B cell (primary cell): ENCODE results near the gene CHD6. TPM values are rescaled to one million over a fixed set of nuclear protein-coding genes. Genes with fewer than 3 reads are reported as not detected.

Experiments used
- ATAC-seq: fragments of 200-7000 bp; cut with Tn5 transposase; one replicate; pipeline ENCODE4 v1.10.0; 2021; ENCODE audit warnings: low read depth, mild to moderate bottlenecking, moderate number of reproducible peaks, moderate library complexity
- CTCF ChIA-PET: fragments of 350-600 bp; sonication (Branson Sonifier 250); formaldehyde crosslinking; loops from one replicate; lab custom pipeline; 2021; ENCODE audit warnings: antibody characterized with exemption, inconsistent platforms; lab: Charles Lee
- POLR2A ChIA-PET: fragments of 350-600 bp; sonication (Branson Sonifier 250); formaldehyde crosslinking; loops from one replicate; lab custom pipeline; 2021; ENCODE audit warnings: antibody characterized with exemption; lab: Charles Lee
- DNase-seq: peaks from one replicate; pipeline ENCODE4 v3.0.0; 2013
- H2AFZ ChIP-seq: 2 replicates; pipeline ENCODE4 v1.6.1; 2012; ENCODE audit warnings: mild to moderate bottlenecking, low read depth, low read length; ENCODE audit not compliant: insufficient read depth, poor library complexity, severe bottlenecking
- H3K27ac ChIP-seq, 2 donors: 1 replicate in 1 of 2; 2 replicates in 1 of 2; pipeline ENCODE4 v1.5.1; 2012 to 2013; ENCODE audit warnings: low read length in 2 of 2, mild to moderate bottlenecking in 2 of 2, moderate library complexity in 1 of 2
- H3K27me3 ChIP-seq, 4 experiments: fragments of 200-600 bp in 1 of 4; sonication (generic) in 1 of 4; replicated peaks in 1 of 4; 1 replicate in 2 of 4; 2 replicates in 2 of 4; pipeline versions ENCODE4 v1.6.1 to v1.7.0; 2013 to 2016; ENCODE audit warnings: low read length in 3 of 4, mild to moderate bottlenecking in 2 of 4, mixed read lengths in 1 of 4, moderate library complexity in 1 of 4; ENCODE audit not compliant: insufficient read depth in 4 of 4, control insufficient read depth in 3 of 4; ENCODE audit errors: control extremely low read depth in 1 of 4
- H3K36me3 ChIP-seq, 2 experiments: replicated peaks in 1 of 2; 1 replicate in 1 of 2; 2 replicates in 1 of 2; pipeline versions ENCODE4 v1.6.1 to v1.7.1; 2013; ENCODE audit warnings: low read length in 1 of 2; ENCODE audit not compliant: insufficient read depth in 2 of 2, control insufficient read depth in 1 of 2; ENCODE audit errors: control extremely low read depth in 1 of 2, extremely low read depth in 1 of 2
- H3K4me1 ChIP-seq, 2 donors: fragments of 200-600 bp in 1 of 2; sonication (generic) in 1 of 2; 1 replicate in 1 of 2; 2 replicates in 1 of 2; pipeline versions ENCODE4 v1.5.1 to v1.6.1; 2013 to 2017; ENCODE audit warnings: low read length in 2 of 2; ENCODE audit not compliant: control insufficient read depth in 2 of 2, insufficient read depth in 2 of 2
- H3K4me2 ChIP-seq: replicated peaks from 2 replicates; pipeline ENCODE3; 2012; ENCODE audit warnings: mild to moderate bottlenecking, low read depth, low read length; ENCODE audit not compliant: poor library complexity, severe bottlenecking
- H3K4me3 ChIP-seq, 5 experiments: fragments of 200-600 bp in 1 of 5; sonication (generic) in 1 of 5; 1 replicate in 3 of 5; 2 replicates in 2 of 5; pipeline versions ENCODE4 v1.5.1 to v1.7.0; 2011 to 2016; ENCODE audit warnings: low read length in 4 of 5, mild to moderate bottlenecking in 4 of 5, low read depth in 2 of 5, control low read depth in 1 of 5, moderate library complexity in 1 of 5; ENCODE audit not compliant: insufficient read depth in 1 of 5; ENCODE audit errors: control extremely low read depth in 1 of 5, extremely low read depth in 1 of 5
- H3K79me2 ChIP-seq: fragments of 200-600 bp; sonication (generic); one replicate; pipeline ENCODE4 v1.6.0; 2016; ENCODE audit warnings: low read length; ENCODE audit not compliant: control insufficient read depth, insufficient read depth
- H3K9ac ChIP-seq: fragments of 200-600 bp; sonication (generic); 2 replicates; pipeline ENCODE4 v1.6.1; 2017; ENCODE audit warnings: mild to moderate bottlenecking, low read length, moderate library complexity
- H3K9me3 ChIP-seq, 3 donors: one replicate each; pipeline versions ENCODE4 v1.6.1 to v1.7.1; 2013; ENCODE audit warnings: low read length in 2 of 3; ENCODE audit not compliant: control insufficient read depth in 2 of 3, insufficient read depth in 1 of 3; ENCODE audit errors: control extremely low read depth in 1 of 3
- H4K20me1 ChIP-seq: 2 replicates; pipeline ENCODE4 v1.6.0; 2012; ENCODE audit warnings: mild to moderate bottlenecking, low read length; ENCODE audit not compliant: insufficient read depth, control insufficient read depth, poor library complexity, severe bottlenecking
- H3K27ac Mint-ChIP-seq: one replicate; pipeline ENCODE4 v1.8.0; 2021; ENCODE audit warnings: mixed read lengths
- H3K27me3 Mint-ChIP-seq: one replicate; pipeline ENCODE4 v1.8.0; 2021; ENCODE audit warnings: mixed read lengths
- H3K4me1 Mint-ChIP-seq: one replicate; pipeline ENCODE4 v1.8.0; 2021; ENCODE audit warnings: mixed read lengths
- H3K4me3 Mint-ChIP-seq: one replicate; pipeline ENCODE4 v1.8.0; 2021; ENCODE audit warnings: mixed read lengths
- H3K9me3 Mint-ChIP-seq: one replicate; pipeline ENCODE4 v1.8.0; 2022; ENCODE audit warnings: mixed read lengths; ENCODE audit not compliant: insufficient read depth
- CTCF ChIP-seq: fragments of 200-600 bp; IDR thresholded peaks from one replicate; pipeline ENCODE4 v1.8.0; 2022; ENCODE audit warnings: antibody characterized with exemption, mild to moderate bottlenecking
- EZH2 ChIP-seq: IDR thresholded peaks from 2 replicates; pipeline ENCODE4 v1.6.1; 2012; ENCODE audit warnings: borderline replicate concordance, low read depth, mild to moderate bottlenecking, moderate library complexity, low read length; ENCODE audit not compliant: insufficient read depth, poor library complexity, severe bottlenecking
- WGBS: methylation state at CpG from one replicate; pipeline ENCODE4 v1.1.5; 2013; ENCODE audit warnings: missing lambda C conversion rate; ENCODE audit not compliant: insufficient coverage; 5-methylcytosine and 5-hydroxymethylcytosine counted together
- intact Hi-C: fragments of 100-400 bp; cut with micrococcal nuclease; formaldehyde crosslinking; loops from one replicate; pipeline ENCODE4 v1.10.0; 2022
- polyA plus RNA-seq: library from polyadenylated mRNA; depleted of rRNA; stranded (reverse); fragments of >200 nt; gene quantifications from 2 replicates; pipeline ENCODE4 v1.2.3, GENCODE V29; 2012
- total RNA-seq, 2 donors: library from RNA; stranded (reverse); fragments of 120-200 nt in 1 of 2; gene quantifications; 1 replicate in 1 of 2; 2 replicates in 1 of 2; pipeline versions ENCODE4 v1.2.3 to v1.2.4, GENCODE V29; 2013 to 2022

Gene CHD6
- total and polyA plus RNA-seq, 2 donors (not counting 1 experiment from before 2014, with no cell fraction given) = 10.3 to 117 TPM

- no peak overlapping the region for H2AFZ ChIP-seq
- H3K4me3 ChIP-seq = no peak overlapping the region
- Mint-ChIP-seq H3K4me1 (no peaks in the 10 kb centered on the region), H3K27me3 (peaks cover 13% of the 10 kb centered on the region), H3K27ac (no peak overlapping the region), H3K9me3 (no peaks in the 10 kb centered on the region), H3K4me3 (no peak overlapping the region)
- no peaks in the 10 kb centered on the region for H3K9me3 ChIP-seq
- no peaks in the 10 kb centered on the region for H3K36me3 ChIP-seq
- H3K4me1 ChIP-seq = no peaks in the 10 kb centered on the region
- no peak overlapping the region for H3K4me2 ChIP-seq
- H3K79me2 ChIP-seq = no peaks in the 10 kb centered on the region
- H3K27me3 ChIP-seq = peaks cover 0 to 9% (median 2%) of the 10 kb centered on the region in 4 experiments
- DNase-seq (no peak), ATAC-seq (no peak)
- no peaks in the 10 kb centered on the region for H4K20me1 ChIP-seq
- no peak overlapping the region for H3K27ac ChIP-seq
- intact Hi-C loops = no loop called here
- TF ChIP-seq EZH2 = no peak
- no peak for TF ChIP-seq CTCF
- ChIA-PET CTCF (no interaction called here), POLR2A (interaction anchor here (0.6 kb wide), 1 partner anchor 175 kb away, joined by 8 read pairs; no protein-coding TSS in a partner anchor)
- 93% methylated on average over 45 of the region's 45 CpGs for WGBS
- no peak overlapping the region for H3K9ac ChIP-seq
These were observed 256.1 kb downstream of the CHD6 start for GRCh38 chr20:41361757-41362747.
